ENCODE data around the gene PLA2G3.

The PLA2G3 gene

DNA sequence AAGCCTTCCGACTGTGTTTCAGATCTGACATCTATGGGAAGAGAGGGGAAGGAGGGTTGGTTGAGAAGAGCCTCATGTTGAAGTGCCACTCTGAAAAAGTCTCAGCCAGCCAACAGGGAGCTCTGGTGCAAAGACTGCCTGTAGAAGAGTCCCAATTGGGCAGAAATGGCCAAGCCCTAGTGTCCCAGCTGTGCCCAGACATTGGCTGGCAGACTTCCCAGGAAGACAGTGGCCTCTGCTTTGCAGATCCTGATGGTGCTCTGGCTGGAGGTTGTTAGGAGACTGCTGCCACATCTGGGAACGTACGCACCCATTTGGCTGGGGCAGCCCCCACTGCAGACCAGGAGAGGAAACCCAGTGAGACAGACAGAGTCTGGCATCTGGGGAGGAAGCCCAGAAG, 3.2 kb upstream of the PLA2G3 start:
- no peak for DNase-seq

DNA sequence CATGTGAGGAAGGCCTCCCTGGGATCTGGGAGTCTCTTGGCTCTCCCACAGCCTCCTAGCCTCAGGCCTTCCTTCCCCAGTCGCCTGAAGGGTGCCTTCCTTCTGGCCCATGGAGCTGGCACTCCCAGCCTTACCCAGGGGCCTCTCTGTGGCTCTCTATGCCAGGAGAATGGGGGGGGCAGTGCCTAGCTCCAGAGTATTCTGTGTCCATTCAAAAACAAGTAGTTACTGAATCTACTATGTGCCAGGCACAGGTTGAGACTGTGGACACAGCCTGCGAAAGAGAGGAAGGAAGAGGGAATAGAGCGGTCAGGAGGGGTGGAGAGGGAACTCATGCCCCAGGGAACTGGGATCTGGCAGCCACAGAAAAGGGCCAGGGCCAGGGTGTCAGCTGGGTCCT, 2.7 kb upstream of the PLA2G3 start:
- DNase-seq: no peak

DNA sequence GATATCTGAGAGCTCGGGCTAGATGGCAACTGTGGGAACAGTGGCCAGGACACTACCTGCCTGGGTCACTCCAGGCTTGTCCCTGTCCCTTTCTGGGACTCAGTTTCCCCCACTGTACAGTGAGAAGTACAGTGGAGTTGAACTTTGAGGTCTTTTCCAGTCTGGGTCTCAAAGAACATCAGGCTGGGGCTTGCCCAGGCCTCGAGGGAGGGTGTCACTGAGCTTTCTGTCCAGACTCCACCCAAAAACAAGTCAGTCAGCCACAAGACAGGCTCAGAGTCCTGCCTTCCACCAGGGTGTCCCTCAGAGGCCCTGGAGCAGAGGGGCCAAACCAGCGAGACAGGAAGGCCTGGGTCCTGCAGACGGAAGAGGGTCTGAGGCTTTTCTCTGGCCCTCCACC, 2.0 kb upstream of the PLA2G3 start:
- DNase-seq: no peak

DNA sequence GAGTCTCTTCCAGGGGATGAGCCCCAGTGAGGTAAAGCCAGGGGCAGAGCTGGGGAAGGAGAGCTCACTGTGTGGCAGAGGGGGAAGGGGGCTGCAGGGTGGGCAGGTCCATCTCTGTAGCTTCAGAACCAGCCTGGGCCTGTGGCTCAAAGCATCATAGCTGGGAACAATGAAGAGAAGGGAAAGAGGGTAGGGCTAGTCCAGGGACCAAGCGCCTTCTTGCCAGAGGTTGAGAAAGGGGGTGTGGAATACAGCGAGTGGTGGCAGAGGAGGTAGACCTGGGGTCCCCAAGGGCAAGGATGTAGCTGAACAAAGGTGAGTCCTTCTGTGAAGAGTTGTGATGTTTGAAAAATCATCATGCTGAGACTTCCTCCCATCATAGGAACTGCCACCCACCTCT, 1.2 kb upstream of the PLA2G3 start:
- DNase-seq: no peak

DNA sequence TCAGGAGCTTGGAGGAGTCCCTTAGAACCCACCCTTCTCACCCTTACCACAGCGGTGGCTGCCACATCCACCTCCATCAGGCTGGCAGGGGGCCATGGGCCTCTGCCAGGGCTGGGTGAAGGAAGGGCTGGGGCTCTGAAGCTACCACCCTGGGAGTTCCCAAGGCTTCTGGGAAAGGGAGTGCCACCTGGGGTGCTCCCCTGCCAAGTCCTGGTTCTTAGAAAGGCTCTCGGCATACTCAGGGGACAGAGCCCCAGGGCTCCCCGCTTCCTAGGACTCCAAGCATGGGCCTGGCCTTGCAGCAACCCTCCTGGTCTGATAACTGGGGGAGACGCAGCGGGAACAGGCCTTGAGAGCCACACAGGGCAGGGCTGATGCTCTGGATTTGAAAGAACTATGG, 438 bp upstream of the PLA2G3 start:
- DNase-seq: no peak

DNA sequence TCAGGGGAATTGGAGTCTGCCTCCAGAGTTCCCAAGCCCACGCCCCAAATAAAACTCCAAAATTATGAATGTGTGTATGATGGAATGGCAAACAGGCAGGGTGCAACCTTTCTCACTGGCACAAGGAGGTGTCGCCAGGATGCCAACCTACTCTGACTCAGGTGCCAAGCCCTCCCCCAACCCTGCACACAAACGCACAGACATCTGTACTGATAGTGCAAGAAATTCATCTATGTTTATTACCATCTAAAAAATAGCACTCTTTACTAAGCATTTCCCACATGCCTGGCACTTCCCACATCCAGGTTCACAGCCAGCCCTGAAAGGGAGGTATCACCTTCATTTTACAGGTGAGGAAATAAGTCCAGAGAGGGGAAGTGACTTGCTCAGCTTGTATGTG, 1.2 kb downstream of the PLA2G3 start:
- DNase-seq: no peak

DNA sequence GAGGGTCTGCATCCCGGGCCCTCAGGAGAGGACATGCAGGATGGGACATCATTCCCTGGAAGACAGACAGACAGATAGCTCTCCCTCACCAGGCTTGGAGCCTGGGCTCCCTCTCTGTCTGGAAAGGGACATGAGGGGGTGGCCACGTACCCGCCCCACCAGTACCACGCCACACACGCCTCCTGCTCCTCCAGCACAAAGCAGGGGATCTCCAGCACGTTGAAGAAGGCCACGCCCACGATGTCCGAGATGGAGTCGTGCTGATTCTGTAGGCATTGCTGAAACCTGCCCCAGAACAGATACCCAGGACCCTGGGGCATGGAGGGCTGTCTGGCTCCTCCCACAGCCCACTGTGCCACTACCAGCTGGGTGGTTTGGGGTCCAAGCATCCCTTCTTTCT, 2.2 kb downstream of the PLA2G3 start:
- DNase-seq: no peak

DNA sequence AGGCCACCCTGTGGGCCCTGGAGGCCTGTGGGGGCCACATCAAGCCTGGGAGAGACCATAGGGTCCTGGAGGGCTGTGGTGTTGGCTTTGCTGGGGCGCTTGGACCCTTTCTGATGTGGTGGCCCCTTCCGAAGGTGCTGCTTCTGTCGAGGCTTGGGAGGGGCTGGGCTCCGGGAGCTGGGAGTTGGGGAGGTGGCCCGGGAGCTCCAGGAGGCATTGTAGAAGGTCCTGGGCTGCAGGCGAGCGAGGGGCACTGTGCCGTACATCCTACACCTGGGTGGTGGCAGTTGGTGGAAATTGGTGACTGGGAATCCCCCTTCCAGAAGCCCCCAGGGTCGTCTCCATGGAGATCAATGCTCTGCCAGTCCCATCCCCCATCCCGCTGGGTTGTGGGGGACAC, 2.6 kb downstream of the PLA2G3 start:
- DNase-seq: no peak

DNA sequence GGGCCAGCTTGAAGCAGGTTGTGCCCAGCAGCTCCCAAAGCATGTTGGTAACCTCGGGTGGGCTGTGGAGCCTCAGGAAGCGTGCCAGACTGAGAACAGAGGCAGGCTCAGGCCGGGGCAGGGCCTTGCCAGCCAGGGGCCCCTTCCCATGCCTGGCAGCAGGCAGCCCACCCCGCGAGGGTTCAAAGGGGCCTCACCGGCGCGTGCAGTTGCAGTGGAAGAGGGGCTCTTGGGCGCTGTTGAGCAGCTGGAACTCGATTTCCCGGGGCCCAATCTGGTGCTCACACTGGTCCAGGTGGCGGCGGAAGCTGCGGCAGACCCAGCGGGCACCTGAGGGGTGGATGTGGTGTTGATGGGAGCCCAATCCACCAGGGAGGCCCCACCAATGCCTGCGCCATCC, 3.6 kb downstream of the PLA2G3 start:
- DNase-seq: no peak

DNA sequence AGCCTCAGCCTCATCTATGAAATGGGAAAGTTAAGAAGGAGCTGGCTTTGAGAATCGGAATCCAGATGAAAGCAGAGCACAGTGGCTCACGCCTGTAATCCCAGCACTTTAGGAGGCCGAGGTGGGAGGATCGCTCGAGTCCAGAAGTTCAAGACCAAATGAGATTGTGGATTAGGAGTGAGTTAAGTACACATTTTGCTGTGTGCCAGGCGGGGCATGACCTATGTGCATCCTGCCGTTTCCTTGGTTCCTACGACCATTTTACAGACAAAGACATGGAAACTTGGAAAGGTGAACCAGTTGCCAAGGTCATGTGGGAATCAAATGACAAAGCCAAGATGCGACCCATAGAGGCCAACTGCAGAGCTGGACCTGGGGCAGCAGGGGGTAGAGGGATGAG, 4.2 kb downstream of the PLA2G3 start:
- no peak for DNase-seq

DNA sequence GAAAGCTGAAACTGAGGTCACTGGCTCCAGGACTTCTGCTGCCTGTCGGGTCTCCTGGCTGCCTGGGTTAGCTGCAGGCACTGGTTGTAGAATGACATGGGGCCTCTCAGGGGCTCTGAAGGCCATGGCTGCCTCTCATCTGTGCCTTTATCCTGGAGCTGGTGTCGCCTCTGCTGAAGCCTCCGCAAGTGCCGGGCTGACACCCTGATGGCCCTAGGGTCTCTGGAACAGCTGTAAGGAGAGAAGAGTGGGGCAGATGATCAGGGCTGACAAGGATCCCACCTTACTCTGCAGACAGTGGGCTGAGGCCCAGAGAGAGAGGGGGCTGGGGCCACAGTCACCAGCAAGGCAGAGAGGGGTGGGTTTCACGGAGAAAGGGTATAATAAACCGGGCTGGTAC, 4.6 kb downstream of the PLA2G3 start:
- no peak for DNase-seq

DNA sequence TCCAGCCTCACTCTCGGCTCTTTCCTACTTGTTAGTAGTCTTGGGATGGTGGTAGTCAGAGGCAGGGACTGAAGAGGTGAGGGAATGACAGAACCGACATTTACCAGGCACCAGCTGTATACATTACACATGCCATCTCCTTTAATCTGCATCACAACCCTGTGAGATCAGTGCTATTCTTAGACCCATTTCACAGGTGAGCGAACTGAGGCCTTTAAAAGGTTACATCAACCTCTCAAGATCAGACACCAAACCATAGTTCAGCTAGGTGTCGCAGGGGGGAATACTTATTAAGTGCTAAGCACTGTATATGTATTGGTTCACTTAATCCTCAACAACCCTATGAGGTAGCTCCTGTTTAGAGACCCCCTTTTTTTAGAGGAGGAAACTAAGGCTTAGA, 5.6 kb downstream of the PLA2G3 start:
- no peak for DNase-seq

DNA sequence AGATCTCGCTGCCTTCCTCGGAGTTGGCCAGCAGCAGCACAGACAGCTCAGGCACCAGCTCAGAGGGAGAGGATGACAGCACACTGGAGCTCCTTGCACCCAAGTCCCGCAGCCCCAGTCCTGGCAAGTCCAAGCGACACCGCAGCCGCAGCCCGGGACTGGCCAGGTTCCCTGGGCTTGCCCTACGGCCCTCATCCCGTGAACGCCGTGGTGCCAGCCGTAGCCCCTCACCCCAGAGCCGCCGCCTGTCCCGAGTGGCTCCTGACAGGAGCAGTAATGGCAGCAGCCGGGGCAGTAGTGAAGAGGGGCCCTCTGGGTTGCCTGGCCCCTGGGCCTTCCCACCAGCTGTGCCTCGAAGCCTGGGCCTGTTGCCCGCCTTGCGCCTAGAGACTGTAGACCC, 6.4 kb downstream of the PLA2G3 start:
- DNase-seq: no peak

DNA sequence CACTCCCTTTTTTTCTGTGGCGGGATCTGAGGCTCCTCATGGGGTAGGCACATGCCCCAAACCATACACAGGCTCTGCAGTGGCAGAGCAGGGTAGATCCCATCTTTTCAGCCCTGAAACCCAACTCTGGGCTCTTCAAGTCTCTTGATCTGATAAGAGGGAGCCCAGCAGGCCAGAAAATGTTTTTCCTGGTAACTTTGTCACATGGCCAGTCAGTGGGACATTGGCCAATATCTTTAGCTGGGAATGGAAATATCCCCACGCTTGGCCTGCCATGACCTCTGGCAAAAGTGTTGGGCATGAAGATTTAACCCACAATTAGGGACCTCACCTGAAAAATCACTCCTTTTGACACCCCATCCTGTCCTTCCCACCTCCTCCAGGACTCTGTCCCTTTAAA, 9.4 kb downstream of the PLA2G3 start:
- no peak for DNase-seq

DNA sequence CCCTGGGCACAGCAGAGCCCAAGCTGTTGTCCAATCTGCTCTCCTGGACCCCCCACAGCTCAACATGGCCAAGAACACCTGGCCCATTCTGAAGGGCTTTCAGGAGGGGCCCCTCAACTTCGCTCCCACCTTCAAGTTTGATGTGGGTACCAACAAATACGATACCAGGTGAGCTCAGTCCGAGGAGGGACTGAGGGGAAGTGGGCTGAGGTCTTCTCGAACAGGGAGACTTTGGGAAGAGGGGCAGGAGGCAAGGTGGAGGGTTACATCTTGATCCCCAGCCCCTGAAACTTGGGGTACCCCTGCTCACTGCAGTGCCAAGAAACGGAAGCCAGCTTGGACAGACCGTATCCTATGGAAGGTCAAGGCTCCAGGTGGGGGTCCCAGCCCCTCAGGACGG, 12.2 kb downstream of the PLA2G3 start:
- DNase-seq: no peak

DNA sequence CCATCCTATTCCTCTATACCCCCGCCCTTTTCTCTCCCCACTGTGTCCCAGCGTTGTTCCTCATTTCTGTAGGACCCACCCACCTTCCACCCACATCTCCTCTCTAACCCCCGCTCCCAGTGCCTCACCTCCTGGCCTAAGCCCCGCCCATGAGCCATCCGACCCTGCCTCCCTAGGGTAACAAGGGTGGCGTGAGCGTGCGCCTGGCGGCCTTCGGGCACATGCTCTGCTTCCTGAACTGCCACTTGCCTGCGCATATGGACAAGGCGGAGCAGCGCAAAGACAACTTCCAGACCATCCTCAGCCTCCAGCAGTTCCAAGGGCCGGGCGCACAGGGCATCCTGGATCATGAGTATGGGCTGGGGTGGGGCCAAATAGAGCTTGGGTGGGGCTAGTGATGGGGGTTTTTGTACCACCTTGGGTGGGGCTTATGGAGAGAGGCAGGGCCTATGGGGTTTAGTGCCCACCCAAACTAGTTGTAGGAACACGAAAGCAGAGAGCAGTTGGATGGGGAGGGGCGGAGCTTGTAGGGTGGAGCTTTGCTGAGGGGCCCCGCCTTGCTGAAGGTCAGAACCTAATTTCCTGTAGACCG, 13.0 kb downstream of the PLA2G3 start:
- DNase-seq: no peak

DNA sequence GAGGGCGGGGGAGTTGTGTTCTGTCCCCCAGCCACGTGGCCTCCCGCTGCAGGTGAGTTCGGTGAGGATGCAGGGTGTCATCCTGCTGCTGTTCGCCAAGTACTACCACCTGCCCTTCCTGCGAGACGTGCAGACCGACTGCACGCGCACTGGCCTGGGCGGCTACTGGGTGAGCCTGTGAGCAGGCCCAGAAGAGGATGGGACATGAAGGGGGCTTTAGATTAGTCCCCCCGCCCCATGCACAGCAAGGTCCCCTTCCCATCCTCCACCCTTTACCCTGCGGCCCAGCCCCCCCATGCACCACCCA, 13.5 kb downstream of the PLA2G3 start:
- DNase-seq: no peak

DNA sequence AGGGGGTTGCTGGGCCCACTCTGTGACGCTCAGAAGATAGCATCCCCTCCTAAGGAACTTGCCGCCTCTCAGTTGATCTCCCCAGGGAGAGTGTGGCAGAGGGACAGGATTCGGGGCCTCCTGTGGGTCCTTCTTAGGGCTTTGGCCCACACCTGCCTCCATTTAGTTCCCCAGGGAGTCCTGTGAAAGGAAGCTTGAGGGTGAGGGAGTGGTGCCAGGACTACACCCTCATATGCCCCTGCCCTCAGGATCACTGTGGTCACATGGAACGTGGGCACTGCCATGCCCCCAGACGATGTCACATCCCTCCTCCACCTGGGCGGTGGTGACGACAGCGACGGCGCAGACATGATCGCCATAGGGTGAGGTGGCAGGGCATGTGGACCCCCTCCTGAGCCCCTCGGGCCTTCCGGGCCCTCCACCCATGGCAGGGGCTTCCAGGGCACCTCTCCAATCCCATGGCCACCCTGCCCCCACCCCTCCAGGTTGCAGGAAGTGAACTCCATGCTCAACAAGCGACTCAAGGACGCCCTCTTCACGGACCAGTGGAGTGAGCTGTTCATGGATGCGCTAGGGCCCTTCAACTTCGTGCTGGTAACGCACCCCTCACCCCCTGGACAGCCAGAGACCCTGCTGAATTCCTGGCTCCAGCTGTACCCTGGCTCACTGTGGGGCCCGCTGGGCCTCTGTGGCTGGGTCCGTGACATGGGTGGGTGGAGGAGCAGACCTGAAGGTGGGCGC, 14.0 kb downstream of the PLA2G3 start:
- no peak for DNase-seq

DNA sequence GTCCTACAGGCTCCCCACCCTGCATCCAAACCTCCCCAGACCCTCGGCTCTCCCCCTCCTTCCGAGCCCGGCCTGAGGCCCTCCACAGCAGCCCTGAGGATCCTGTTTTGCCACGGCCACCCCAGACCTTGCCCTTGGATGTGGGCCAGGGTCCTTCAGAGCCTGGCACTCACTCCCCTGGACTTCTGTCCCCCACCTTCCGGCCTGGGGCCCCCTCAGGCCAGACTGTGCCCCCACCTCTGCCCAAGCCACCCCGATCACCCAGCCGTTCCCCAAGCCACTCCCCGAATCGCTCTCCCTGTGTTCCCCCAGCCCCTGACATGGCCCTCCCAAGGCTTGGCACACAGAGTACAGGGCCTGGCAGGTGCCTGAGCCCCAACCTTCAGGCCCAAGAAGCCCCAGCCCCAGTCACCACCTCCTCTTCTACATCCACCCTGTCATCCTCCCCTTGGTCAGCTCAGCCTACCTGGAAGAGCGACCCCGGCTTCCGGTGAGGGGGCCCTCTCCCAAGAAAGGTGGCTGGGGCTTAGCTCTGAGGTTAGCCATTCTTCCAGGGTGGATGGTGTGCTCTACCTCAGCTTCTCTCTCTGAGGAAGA, 14.7 kb downstream of the PLA2G3 start:
- DNase-seq: no peak

DNA sequence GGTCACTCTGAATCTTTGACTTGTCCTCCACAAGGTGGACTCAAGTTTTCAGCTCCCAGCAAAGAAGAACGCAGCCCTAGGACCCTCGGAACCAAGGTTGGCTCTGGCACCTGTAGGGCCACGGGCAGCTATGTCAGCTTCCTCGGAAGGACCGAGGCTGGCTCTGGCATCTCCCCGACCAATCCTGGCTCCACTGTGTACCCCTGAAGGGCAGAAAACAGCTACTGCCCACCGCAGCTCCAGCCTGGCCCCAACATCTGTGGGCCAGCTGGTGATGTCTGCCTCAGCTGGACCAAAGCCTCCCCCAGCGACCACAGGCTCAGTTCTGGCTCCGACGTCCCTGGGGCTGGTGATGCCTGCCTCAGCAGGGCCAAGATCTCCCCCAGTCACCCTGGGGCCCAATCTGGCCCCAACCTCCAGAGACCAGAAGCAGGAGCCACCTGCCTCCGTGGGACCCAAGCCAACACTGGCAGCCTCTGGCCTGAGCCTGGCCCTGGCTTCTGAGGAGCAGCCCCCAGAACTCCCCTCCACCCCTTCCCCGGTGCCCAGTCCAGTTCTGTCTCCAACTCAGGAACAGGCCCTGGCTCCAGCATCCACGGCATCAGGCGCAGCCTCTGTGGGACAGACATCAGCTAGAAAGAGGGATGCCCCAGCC, 15.4 kb downstream of the PLA2G3 start:
- DNase-seq: no peak

DNA sequence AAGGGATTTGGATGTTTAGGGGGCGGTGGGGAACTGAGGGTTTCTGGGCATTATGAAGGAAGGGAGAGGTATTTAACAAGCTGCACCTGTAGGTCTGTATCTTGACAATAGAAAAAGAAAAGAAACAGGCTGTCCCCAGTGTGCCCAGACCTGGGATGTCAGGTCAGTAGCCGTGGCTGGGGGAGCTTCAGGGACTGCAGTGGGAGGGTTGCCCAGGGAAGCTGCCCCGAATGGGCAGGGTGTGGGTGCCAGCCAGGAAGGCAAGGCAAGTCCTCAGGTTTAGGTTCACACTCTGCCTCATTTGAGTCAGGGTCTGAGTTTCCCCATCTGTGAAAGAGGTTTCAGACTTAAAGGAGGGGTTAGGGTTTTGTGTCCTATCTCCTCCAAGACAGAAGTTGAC, 16.0 kb downstream of the PLA2G3 start:
- no peak for DNase-seq

DNA sequence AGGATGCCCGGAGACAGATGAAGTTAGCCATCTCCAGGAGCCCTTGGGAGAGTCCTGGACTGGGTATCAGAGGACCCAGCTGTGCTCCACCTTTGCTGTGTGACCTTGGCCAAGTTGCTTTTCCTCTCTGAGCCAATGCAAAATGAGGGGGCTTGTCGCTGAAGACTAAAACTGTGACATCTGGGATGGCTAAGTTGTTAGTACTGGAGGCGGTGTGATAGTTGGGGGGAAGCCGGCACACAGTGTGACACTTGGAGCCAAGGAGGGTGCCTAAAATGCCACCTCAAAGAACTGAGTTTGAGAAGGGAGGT, 17.1 kb downstream of the PLA2G3 start:
- DNase-seq: no peak

DNA sequence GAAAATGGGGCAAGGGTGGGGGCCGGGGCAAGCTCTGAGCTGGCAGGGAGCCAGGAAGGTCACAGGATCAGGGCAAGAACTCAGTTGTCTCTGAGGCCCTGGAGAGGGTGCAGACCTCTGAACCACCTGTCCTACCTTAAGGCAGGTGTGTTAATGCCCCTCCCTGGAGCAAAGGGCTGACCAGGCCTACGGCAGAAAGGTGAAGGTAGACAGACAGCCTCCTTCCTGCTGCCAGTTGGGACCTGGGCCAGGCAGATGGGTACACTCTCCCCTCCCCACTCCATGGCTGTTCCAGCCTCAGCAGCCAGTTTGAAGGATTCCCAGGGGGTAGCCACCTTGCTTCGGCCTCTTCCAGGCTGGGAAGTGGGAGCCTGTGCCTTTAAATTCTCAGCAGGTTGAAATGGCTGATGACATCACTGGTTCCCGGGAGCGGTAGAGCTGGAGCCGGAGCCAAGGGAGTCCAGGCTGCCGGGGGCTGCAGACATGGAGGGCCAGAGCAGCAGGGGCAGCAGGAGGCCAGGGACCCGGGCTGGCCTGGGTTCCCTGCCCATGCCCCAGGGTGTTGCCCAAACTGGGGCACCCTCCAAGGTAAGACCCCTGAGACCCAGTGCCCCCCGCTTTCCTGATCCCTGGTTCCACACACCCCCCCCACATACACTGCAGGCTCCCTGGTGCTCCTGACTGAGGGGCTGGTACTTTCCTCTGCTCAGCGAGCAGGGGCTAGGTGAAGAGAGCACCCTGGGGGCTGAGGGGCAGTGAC, 17.6 kb downstream of the PLA2G3 start, which contains the start of gene INPP5J:
INPP5J (plus strand) TSS at position 435 of the 760 bp plus-strand sequence; CDS start at position 484, 49 bp downstream.
- DNase-seq: no peak

DNA sequence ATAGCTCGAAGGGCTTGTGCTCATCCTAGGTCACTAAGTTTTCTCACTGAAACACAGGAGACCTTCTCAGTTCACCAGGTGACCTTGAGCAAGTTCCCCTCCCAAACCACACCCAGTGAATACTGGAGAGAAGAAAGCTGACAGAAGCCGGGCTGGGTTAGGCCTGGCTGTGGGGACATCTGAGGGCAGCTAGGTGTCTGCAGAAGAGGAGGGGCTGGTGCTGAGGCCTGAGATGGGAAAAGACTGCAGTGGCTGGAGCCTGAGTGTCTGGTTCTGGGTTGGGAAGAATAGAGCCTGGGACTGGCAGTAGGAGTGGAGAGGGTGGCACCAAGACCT, 18.1 kb downstream of the PLA2G3 start:
- no peak for DNase-seq
